RWPE1 (cell line): ENCODE results near the gene SCYGR8.
A peak's percentile ranks its signal among the peaks of the same experiment; 100 is the strongest.

Experiments
- CTCF ChIA-PET: fragments of 350-600 bp; sonication (Branson Sonifier 250); formaldehyde crosslinking; extraction: SDS; loops from one replicate; lab custom pipeline; 2021; lab: Yijun Ruan, JAX
- POLR2A ChIA-PET: fragments of 400-600 bp; formaldehyde crosslinking; extraction: SDS; loops from one replicate; lab custom pipeline; 2020; ENCODE audit warnings: antibody characterized with exemption; ENCODE audit not compliant: low non-redundant PET; lab: Yijun Ruan, JAX
- DNase-seq: peaks from one replicate; pipeline ENCODE4 v3.0.0; 2012; ENCODE audit warnings: low spot score
- H3K27ac ChIP-seq: fragments of 450-650 bp; 2 replicates; pipeline ENCODE4 v1.5.1; 2017
- CTCF ChIP-seq: fragments of 450-650 bp; conservative IDR thresholded peaks from 2 replicates; pipeline ENCODE4 v1.5.1; 2017; ENCODE audit warnings: low read depth, mild to moderate bottlenecking

Gene SCYGR8

GRCh38 chr2:227707390-227707789 is 38.3 kb upstream of the SCYGR8 start:
- DNase-seq = no peak
- TF ChIP-seq CTCF = no peak
- ChIA-PET CTCF (no interaction called here), POLR2A (no interaction called here)
- H3K27ac ChIP-seq = no peak overlapping the region

GRCh38 chr2:227710986-227711385 is 34.7 kb upstream of the SCYGR8 start:
- CTCF ChIA-PET = interaction anchor here (0.6 kb wide), 1 partner anchor 272 kb away, joined by 4 read pairs; no protein-coding TSS in a partner anchor
- no peak for DNase-seq

GRCh38 chr2:227713291-227713690 is 32.4 kb upstream of the SCYGR8 start:
- ChIA-PET POLR2A (no interaction called here), CTCF (no interaction called here)
- no peak for TF ChIP-seq CTCF
- no peak overlapping the region for H3K27ac ChIP-seq
- DNase-seq = no peak

More at GRCh38 chr2:227710986-227711385, 34.7 kb upstream of the SCYGR8 start:
- POLR2A ChIA-PET = no interaction called here
- no peak for TF ChIP-seq CTCF
- H3K27ac ChIP-seq = no peak overlapping the region

GRCh38 chr2:227716501-227716900 is 29.2 kb upstream of the SCYGR8 start:
- POLR2A ChIA-PET = no interaction called here
- no peak for DNase-seq
- TF ChIP-seq CTCF = no peak
- H3K27ac ChIP-seq = no peak overlapping the region
- CTCF ChIA-PET = interaction anchor here (0.6 kb wide), 1 partner anchor 293 kb away, joined by 4 read pairs; no protein-coding TSS in a partner anchor

- H3K27ac ChIP-seq = no peak within 1 kb of the TSS
These were observed 27.8 kb upstream of the SCYGR8 start, which contains the start of gene SLC19A3 for GRCh38 chr2:227717687-227718567. Gene SLC19A3 (minus strand): TSS chr2:227718028. CDS start chr2:227702318, 15,710 bp downstream.

GRCh38 chr2:227719641-227720040 is 26.1 kb upstream of the SCYGR8 start:
- H3K27ac ChIP-seq = no peak overlapping the region
- no peak for DNase-seq
- POLR2A ChIA-PET = no interaction called here
- CTCF ChIA-PET = no interaction called here
- no peak for TF ChIP-seq CTCF

More at GRCh38 chr2:227717687-227718567, 27.8 kb upstream of the SCYGR8 start, which contains the start of gene SLC19A3:
- ChIA-PET POLR2A (no interaction called here), CTCF (interaction anchor here (0.7 kb wide), 1 partner anchor 60 kb away, joined by 4 read pairs; no protein-coding TSS in a partner anchor)
- DNase-seq = peak; percentile 68
- TF ChIP-seq CTCF = no peak
